ENCODE measurements around the gene RMRP. TPM values are rescaled to one million over a fixed set of nuclear protein-coding genes. Genes with fewer than 3 reads are reported as not detected.

The RMRP gene
- total RNA-seq, 4 donors from 2014 or later: 649 to 2,915 (median 1,530) TPM

- Histone ChIP-seq H3K27ac (peak overlapping the region; percentile 93 to 97 (median 95)), H3K4me1 (peaks cover 0 to 68% (median 8%) of the 10 kb centered on the region in 4 donors), H3K9me3 (no peaks in the 10 kb centered on the region), H3K27me3 (no peaks in the 10 kb centered on the region), H3K4me3 (peak overlapping the region; percentile 63 to 92 (median 75)), H3K36me3 (peaks cover 0 to 7% (median 0%) of the 10 kb centered on the region in 3 donors)
- peak; percentile 60 to 66 for DNase-seq (ENCODE audit: low spot score in 2 of 2)
- 1 to 2% methylated on average over 42 to 46 of the region's 61 CpGs for WGBS, 2 donors
- TF ChIP-seq CTCF (IDR thresholded peaks at IDR 0.05): no peak
- TF ChIP-seq EP300 (IDR thresholded peaks at IDR 0.05): peak in 1 of 2 donors; percentile 75
- peak in 1 of 2 donors; percentile 24 for TF ChIP-seq POLR2A (IDR thresholded peaks at IDR 0.05)
Observed at GRCh38 chr9:35690614-35691333, 33.0 kb upstream of the RMRP start.

GRCh38 chr9:35690294-35690613 lies 32.4 kb upstream of the RMRP start:
- H3K36me3 ChIP-seq: peaks cover 0 to 10% (median 0%) of the 10 kb centered on the region in 3 donors
- peak overlapping the region; percentile 63 to 92 (median 75) for H3K4me3 ChIP-seq
- H3K9me3 ChIP-seq: no peaks in the 10 kb centered on the region
- DNase-seq (ENCODE audit: low spot score in 2 of 2): no peak
- peaks cover 0 to 72% (median 9%) of the 10 kb centered on the region in 4 donors for H3K4me1 ChIP-seq
- no peaks in the 10 kb centered on the region for H3K27me3 ChIP-seq
- peak overlapping the region; percentile 93 to 97 (median 95) for H3K27ac ChIP-seq
- TF ChIP-seq EP300 (IDR thresholded peaks at IDR 0.05) (no peak), POLR2A (IDR thresholded peaks at IDR 0.05) (no peak), CTCF (IDR thresholded peaks at IDR 0.05) (no peak)
- WGBS, 2 donors: 0% methylated on average over 12 to 14 of the region's 21 CpGs

GRCh38 chr9:35689542-35690293 lies 31.9 kb upstream of the RMRP start, which contains the start of gene TPM2:
TSS of gene TPM2 (minus strand) at chr9:35689925. CDS start at chr9:35689817, 108 bp downstream.
- Histone ChIP-seq H3K9me3 (no peaks in the 10 kb centered on the region), H3K4me3 (peak within 1 kb of the TSS; percentile 63 to 92 (median 75)), H3K36me3 (peaks cover 0 to 15% (median 0%) of the 10 kb centered on the region in 3 donors), H3K4me1 (peaks cover 0 to 72% (median 9%) of the 10 kb centered on the region in 4 donors), H3K27me3 (no peaks in the 10 kb centered on the region), H3K27ac (peak within 1 kb of the TSS; percentile 93 to 97 (median 95))
- peak in 1 of 2 donors; percentile 75 for TF ChIP-seq EP300 (IDR thresholded peaks at IDR 0.05)
- peak in 1 of 5 experiments; percentile 24 for TF ChIP-seq CTCF (IDR thresholded peaks at IDR 0.05)
- no peak for TF ChIP-seq POLR2A (IDR thresholded peaks at IDR 0.05)
- DNase-seq (ENCODE audit: low spot score in 2 of 2): peak in 1 of 2 donors; percentile 35
- 13 to 19% methylated on average over 25 to 29 of the region's 61 CpGs for WGBS, 2 donors

- Histone ChIP-seq H3K27ac (peak overlapping the region; percentile 93 to 97 (median 95)), H3K36me3 (peaks cover 0 to 24% (median 0%) of the 10 kb centered on the region in 3 donors), H3K4me1 (peaks cover 0 to 69% (median 9%) of the 10 kb centered on the region in 4 donors), H3K4me3 (peak overlapping the region; percentile 63 to 92 (median 75)), H3K9me3 (no peaks in the 10 kb centered on the region), H3K27me3 (no peaks in the 10 kb centered on the region)
- 38 to 45% methylated on average over 12 of the region's 12 CpGs for WGBS, 2 donors
- no peak for DNase-seq (ENCODE audit: low spot score in 2 of 2)
- no peak for TF ChIP-seq CTCF (IDR thresholded peaks at IDR 0.05)
- no peak for TF ChIP-seq EP300 (IDR thresholded peaks at IDR 0.05)
- TF ChIP-seq POLR2A (IDR thresholded peaks at IDR 0.05): no peak
Observed at GRCh38 chr9:35688558-35689541, 31.0 kb upstream of the RMRP start.
